ENCODE results near the gene RAP1B. TPM values are rescaled to one million over a fixed set of nuclear protein-coding genes. Genes with fewer than 3 reads are reported as not detected.
A peak's percentile ranks its signal among the peaks of the same experiment; 100 is the strongest.
"Not testable (repeated sequence)": the region's sequence is repeated elsewhere in the genome, so short reads cannot be mapped to it uniquely, and the experiment has no call there.

RAP1B gene
- total RNA-seq, 2 donors from 2014 or later: 100 to 102 TPM

DNA sequence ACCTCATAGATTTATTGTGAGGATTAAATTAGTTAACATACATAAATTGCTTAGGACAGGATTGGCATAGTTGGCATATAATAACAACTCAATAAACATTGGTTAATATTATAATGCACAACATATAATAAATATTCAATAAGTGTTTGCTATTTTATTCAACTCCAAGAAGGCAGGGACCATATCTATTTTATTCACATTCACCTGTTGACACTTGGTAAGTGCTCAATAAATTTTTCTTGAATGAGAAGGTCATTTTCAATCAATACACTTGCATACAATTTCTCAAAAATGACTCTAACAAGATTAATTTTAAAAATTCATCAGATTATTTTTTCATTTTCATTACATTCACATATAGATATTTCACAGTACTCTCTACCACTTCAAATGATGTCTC lies 63.7 kb downstream of the RAP1B start:
- Histone ChIP-seq H3K9ac (ENCODE audit: extremely low read depth, low read length, poor library complexity, severe bottlenecking) (no peak overlapping the region), H3K27ac (ENCODE audit: low read depth, low read length) (no peak overlapping the region), H3K9me3 (ENCODE audit: control insufficient read depth, low read length) (no peaks in the 10 kb centered on the region), H3K4me1 (ENCODE audit: control insufficient read depth, insufficient read depth, low read length) (no peaks in the 10 kb centered on the region), H3K36me3 (ENCODE audit: control insufficient read depth, insufficient read depth, low read length) (no peaks in the 10 kb centered on the region), H3K4me3 (ENCODE audit: low read length) (no peak overlapping the region), H3K27me3 (ENCODE audit: control insufficient read depth, insufficient read depth, low read length, poor library complexity, severe bottlenecking) (no peaks in the 10 kb centered on the region)
- H3K9me3 Mint-ChIP-seq: no peaks in the 10 kb centered on the region
- H3K4me1 Mint-ChIP-seq: peaks cover 3% of the 10 kb centered on the region
- H3K27me3 Mint-ChIP-seq (ENCODE audit: insufficient read depth): no peaks in the 10 kb centered on the region
- no peaks in the 10 kb centered on the region for H3K36me3 Mint-ChIP-seq (ENCODE audit: low read depth)
- DNase-seq: no peak
- H3K27ac Mint-ChIP-seq: no peak overlapping the region
- no peak overlapping the region for H3K4me3 Mint-ChIP-seq
- TF ChIP-seq, protein P1, sequence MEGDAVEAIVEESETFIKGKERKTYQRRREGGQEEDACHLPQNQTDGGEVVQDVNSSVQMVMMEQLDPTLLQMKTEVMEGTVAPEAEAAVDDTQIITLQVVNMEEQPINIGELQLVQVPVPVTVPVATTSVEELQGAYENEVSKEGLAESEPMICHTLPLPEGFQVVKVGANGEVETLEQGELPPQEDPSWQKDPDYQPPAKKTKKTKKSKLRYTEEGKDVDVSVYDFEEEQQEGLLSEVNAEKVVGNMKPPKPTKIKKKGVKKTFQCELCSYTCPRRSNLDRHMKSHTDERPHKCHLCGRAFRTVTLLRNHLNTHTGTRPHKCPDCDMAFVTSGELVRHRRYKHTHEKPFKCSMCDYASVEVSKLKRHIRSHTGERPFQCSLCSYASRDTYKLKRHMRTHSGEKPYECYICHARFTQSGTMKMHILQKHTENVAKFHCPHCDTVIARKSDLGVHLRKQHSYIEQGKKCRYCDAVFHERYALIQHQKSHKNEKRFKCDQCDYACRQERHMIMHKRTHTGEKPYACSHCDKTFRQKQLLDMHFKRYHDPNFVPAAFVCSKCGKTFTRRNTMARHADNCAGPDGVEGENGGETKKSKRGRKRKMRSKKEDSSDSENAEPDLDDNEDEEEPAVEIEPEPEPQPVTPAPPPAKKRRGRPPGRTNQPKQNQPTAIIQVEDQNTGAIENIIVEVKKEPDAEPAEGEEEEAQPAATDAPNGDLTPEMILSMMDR (conservative IDR thresholded peaks at IDR 0.05): no peak

DNA sequence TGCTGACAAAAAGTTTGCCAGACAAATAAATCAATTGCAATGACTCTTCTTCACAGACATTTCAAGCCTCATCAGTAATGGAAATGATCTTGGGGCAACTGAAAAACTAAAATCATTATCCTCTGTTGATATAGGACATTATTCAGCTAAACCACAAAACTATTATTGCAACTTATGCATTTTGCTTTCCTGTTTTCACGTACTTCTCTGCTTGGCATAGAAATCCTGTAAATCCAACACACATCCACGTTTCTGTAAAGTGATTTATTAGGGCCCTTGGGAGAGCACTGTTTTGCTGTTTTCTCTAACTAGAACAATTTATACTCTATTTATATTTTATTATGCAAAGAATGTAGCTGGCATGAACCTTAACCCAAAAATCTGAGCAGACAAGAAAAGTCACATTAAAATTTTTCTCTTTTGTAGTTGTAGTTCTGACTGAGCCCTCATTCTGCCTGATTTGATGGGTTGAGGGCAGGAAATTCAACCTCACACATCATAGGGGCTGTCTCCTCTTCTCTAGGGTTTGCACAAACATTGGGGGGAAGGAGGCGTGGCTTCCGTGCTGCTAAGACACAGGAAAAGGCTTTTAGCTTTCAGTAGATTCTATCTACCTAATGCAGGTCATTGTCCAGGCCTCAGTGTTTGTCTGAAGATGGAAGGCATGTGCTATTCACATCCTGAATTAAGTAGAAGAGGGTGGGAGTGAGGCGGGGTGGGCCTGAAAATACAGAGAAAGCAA lies 64.6 kb downstream of the RAP1B start:
- no peaks in the 10 kb centered on the region for H3K36me3 ChIP-seq (ENCODE audit: control insufficient read depth, insufficient read depth, low read length)
- no peaks in the 10 kb centered on the region for H3K36me3 Mint-ChIP-seq (ENCODE audit: low read depth)
- 80 to 89% methylated on average over 1 to 4 of the region's 5 CpGs for WGBS, 2 experiments (ENCODE audit: insufficient coverage in 1 of 2, insufficient read length in 1 of 2)
- peak; percentile 54 for DNase-seq
- H3K27me3 ChIP-seq (ENCODE audit: control insufficient read depth, insufficient read depth, low read length, poor library complexity, severe bottlenecking): no peaks in the 10 kb centered on the region
- H3K4me3 ChIP-seq (ENCODE audit: low read length): no peak overlapping the region
- no peak overlapping the region for H3K9ac ChIP-seq (ENCODE audit: extremely low read depth, low read length, poor library complexity, severe bottlenecking)
- no peak overlapping the region for H3K4me3 Mint-ChIP-seq
- TF ChIP-seq, protein P1 (conservative IDR thresholded peaks at IDR 0.05): no peak
- no peaks in the 10 kb centered on the region for H3K9me3 ChIP-seq (ENCODE audit: control insufficient read depth, low read length)
- no peaks in the 10 kb centered on the region for H3K27me3 Mint-ChIP-seq (ENCODE audit: insufficient read depth)
- H3K27ac Mint-ChIP-seq: peak overlapping the region; percentile 71
- H3K4me1 Mint-ChIP-seq: peaks cover 3% of the 10 kb centered on the region
- no peaks in the 10 kb centered on the region for H3K4me1 ChIP-seq (ENCODE audit: control insufficient read depth, insufficient read depth, low read length)
- no peaks in the 10 kb centered on the region for H3K9me3 Mint-ChIP-seq
- no peak overlapping the region for H3K27ac ChIP-seq (ENCODE audit: low read depth, low read length)

DNA sequence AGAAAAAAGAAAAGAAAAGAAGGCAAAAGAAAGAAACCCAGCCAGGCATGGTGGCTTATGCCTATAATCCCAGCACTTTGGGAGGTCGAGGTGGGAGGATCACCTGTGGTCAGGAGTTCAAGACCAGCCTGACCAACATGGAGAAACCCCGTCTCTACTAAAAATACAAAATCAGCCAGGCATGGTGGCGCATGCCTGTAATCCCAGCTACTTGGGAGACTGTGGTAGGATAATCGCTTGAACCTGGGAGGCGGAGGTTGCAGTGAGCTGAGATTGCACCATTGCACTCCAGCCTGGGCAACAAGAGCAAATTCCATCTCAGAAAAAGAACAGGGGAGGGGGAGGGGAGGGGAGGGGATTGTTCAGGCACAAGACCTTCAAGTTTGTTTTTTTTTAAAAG lies 66.2 kb downstream of the RAP1B start:
- not testable (repeated sequence) for H3K9me3 ChIP-seq (ENCODE audit: control insufficient read depth, low read length); H3K27ac Mint-ChIP-seq; H3K36me3 Mint-ChIP-seq (ENCODE audit: low read depth); H3K27me3 Mint-ChIP-seq (ENCODE audit: insufficient read depth); H3K4me3 Mint-ChIP-seq; H3K27me3 ChIP-seq (ENCODE audit: control insufficient read depth, insufficient read depth, low read length, poor library complexity, severe bottlenecking); H3K4me1 ChIP-seq (ENCODE audit: control insufficient read depth, insufficient read depth, low read length); H3K9ac ChIP-seq (ENCODE audit: extremely low read depth, low read length, poor library complexity, severe bottlenecking); H3K9me3 Mint-ChIP-seq; H3K4me1 Mint-ChIP-seq; H3K4me3 ChIP-seq (ENCODE audit: low read length); H3K36me3 ChIP-seq (ENCODE audit: control insufficient read depth, insufficient read depth, low read length); DNase-seq; H3K27ac ChIP-seq (ENCODE audit: low read depth, low read length)
- WGBS, 2 experiments (ENCODE audit: insufficient coverage in 1 of 2, insufficient read length in 1 of 2): 80 to 96% methylated on average over 1 to 5 of the region's 5 CpGs

DNA sequence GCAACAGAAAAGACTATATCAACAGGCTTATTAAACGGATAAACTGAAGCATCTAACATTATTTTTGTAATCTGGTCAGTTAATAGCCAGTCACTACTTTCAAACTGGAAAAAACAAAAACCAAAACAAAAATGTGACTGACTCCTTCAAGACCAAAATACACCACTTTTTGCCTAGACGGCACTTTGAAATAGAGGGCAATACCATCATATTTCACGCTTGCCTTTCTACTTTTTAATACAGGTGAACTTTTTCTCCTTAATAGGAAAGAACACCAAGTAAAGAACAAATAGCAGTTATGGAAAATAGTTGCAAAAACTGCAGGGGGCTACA lies 75.5 kb downstream of the RAP1B start:
- H3K4me1 ChIP-seq (ENCODE audit: control insufficient read depth, insufficient read depth, low read length): no peaks in the 10 kb centered on the region
- Mint-ChIP-seq H3K4me3 (peak overlapping the region; percentile 98), H3K27me3 (ENCODE audit: insufficient read depth) (no peaks in the 10 kb centered on the region), H3K36me3 (ENCODE audit: low read depth) (peaks cover 8% of the 10 kb centered on the region), H3K4me1 (peaks cover 17% of the 10 kb centered on the region), H3K27ac (peak overlapping the region; percentile 98), H3K9me3 (no peaks in the 10 kb centered on the region)
- no peak for DNase-seq
- WGBS, 2 experiments (ENCODE audit: insufficient coverage in 1 of 2, insufficient read length in 1 of 2): 70 to 90% methylated on average over 2 to 3 of the region's 3 CpGs
- TF ChIP-seq, protein P1 (conservative IDR thresholded peaks at IDR 0.05): no peak
- no peaks in the 10 kb centered on the region for H3K9me3 ChIP-seq (ENCODE audit: control insufficient read depth, low read length)
- peaks cover 25% of the 10 kb centered on the region for H3K36me3 ChIP-seq (ENCODE audit: control insufficient read depth, insufficient read depth, low read length)
- H3K27me3 ChIP-seq (ENCODE audit: control insufficient read depth, insufficient read depth, low read length, poor library complexity, severe bottlenecking): no peaks in the 10 kb centered on the region
- peak overlapping the region; percentile 55 for H3K27ac ChIP-seq (ENCODE audit: low read depth, low read length)
- peak overlapping the region; percentile 79 for H3K9ac ChIP-seq (ENCODE audit: extremely low read depth, low read length, poor library complexity, severe bottlenecking)
- H3K4me3 ChIP-seq (ENCODE audit: low read length): peak overlapping the region; percentile 88
